RWPE2 (cell line): Measurements from ENCODE around the gene ELL.

ENCODE experiments used
- ATAC-seq: fragments of 200-7000 bp; cut with Tn5 transposase; 3 replicates; pipeline ENCODE4 v1.9.1; 2021; ENCODE audit warnings: low read depth
- DNase-seq: peaks from one replicate; pipeline ENCODE4 v3.0.0-alpha.2; 2020; ENCODE audit warnings: low spot score
- H3K27ac ChIP-seq: fragments of 450-650 bp; 2 replicates; pipeline ENCODE4 v1.5.1; 2017; ENCODE audit warnings: mild to moderate bottlenecking; ENCODE audit not compliant: poor library complexity, severe bottlenecking
- H3K27me3 ChIP-seq: fragments of 250-450 bp; sonication (Bioruptor Pico); 2 replicates; pipeline ENCODE4 v1.5.1; 2021; ENCODE audit warnings: mild to moderate bottlenecking, moderate library complexity; ENCODE audit not compliant: insufficient read depth, poor library complexity, severe bottlenecking
- H3K36me3 ChIP-seq: fragments of 250-450 bp; sonication (Bioruptor Pico); 2 replicates; pipeline ENCODE4 v1.5.1; 2020; ENCODE audit warnings: low read depth, mild to moderate bottlenecking, moderate library complexity
- H3K4me1 ChIP-seq: fragments of 250-450 bp; sonication (Bioruptor Pico); 2 replicates; pipeline ENCODE4 v1.5.1; 2021; ENCODE audit warnings: mild to moderate bottlenecking, moderate library complexity; ENCODE audit not compliant: insufficient read depth, poor library complexity, severe bottlenecking
- H3K4me3 ChIP-seq: fragments of 250-450 bp; sonication (Bioruptor Pico); 2 replicates; pipeline ENCODE4 v1.5.1; 2021; ENCODE audit warnings: mild to moderate bottlenecking, moderate library complexity; ENCODE audit not compliant: severe bottlenecking
- H3K9me3 ChIP-seq: fragments of 250-450 bp; sonication (Bioruptor Pico); 2 replicates; pipeline ENCODE4 v1.5.1; 2021; ENCODE audit warnings: mild to moderate bottlenecking, moderate library complexity; ENCODE audit not compliant: severe bottlenecking
- TF ChIP-seq, protein P1 (sequence below): fragments of 450-650 bp; IDR thresholded peaks from one replicate; pipeline ENCODE4 v1.5.1; 2017; ENCODE audit warnings: mild to moderate bottlenecking, moderate library complexity; ENCODE audit not compliant: poor library complexity, severe bottlenecking

Gene ELL

DNA sequence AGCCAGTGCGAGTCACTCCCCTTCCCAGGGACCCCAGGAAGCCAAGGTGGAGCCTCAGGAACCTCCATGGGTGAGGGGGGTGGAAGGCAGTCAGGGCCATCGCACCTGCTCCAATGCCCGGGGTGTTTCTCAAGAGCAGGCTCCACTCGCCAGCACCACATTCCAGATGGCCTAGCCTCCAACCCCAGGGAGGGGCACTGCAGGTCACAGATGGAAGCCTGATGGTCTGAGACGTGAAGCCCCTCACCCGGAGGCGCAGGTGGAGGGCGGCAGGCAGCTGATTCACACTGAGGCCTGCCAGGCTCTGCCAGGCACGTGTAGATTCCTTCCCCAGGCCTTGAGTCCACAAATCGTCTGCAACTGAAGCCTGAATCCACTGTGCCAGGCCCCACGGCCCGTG, 61.0 kb downstream of the ELL start:
- peaks cover 48% of the 10 kb centered on the region for H3K36me3 ChIP-seq
- peak; percentile 13; the same call in 1 of the 3 replicates for ATAC-seq

DNA sequence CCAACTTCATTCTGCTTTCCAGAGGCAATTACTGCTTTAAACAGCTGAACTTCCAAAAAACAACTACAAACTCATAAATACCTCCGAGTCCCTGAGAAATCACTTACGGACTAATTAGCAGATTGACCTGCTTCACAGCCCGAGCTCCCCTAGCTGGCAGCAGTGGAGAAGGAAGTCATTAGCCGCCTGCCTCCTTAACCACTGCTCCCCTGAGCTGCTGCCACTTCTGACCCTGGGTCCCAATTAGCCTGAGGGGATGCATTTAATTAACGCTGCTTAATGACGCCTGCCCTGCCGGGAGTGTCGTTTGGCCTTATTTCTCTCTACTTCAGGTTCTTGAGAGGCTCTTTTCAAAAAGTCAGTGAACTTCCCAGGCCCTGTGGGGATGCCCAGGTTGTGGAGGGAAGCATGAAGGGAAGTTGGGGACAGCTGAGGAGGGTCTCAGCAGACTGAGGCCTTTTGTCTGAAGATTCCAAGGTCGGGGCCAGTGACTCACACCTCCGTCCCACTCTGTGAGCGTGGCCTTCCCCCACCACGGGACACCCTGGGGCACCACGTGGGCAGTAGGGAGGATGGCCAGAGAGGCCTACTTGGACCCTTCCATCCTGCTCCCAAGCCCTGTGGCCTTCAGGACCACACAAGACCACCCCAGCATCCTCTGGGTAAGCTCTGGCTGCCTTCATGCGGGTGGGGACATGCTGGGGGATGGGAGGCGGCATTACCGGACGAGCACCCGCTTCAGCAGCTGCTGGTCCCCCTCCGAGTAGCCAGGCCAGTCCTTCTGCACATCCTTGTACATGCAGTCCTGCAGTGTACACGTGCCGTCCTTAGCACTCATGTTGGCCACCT, 64.2 kb downstream of the ELL start:
- DNase-seq (no peak), ATAC-seq (no peak)
- Histone ChIP-seq H3K9me3 (no peaks in the 10 kb centered on the region), H3K4me3 (no peak overlapping the region), H3K4me1 (peaks cover 22% of the 10 kb centered on the region), H3K36me3 (peaks cover 42% of the 10 kb centered on the region), H3K27ac (no peak overlapping the region), H3K27me3 (no peaks in the 10 kb centered on the region)
- TF ChIP-seq, protein P1, sequence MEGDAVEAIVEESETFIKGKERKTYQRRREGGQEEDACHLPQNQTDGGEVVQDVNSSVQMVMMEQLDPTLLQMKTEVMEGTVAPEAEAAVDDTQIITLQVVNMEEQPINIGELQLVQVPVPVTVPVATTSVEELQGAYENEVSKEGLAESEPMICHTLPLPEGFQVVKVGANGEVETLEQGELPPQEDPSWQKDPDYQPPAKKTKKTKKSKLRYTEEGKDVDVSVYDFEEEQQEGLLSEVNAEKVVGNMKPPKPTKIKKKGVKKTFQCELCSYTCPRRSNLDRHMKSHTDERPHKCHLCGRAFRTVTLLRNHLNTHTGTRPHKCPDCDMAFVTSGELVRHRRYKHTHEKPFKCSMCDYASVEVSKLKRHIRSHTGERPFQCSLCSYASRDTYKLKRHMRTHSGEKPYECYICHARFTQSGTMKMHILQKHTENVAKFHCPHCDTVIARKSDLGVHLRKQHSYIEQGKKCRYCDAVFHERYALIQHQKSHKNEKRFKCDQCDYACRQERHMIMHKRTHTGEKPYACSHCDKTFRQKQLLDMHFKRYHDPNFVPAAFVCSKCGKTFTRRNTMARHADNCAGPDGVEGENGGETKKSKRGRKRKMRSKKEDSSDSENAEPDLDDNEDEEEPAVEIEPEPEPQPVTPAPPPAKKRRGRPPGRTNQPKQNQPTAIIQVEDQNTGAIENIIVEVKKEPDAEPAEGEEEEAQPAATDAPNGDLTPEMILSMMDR, result no peak

More for the DNA sequence above, 61.0 kb downstream of the ELL start:
- no peak overlapping the region for H3K4me3 ChIP-seq
- H3K27ac ChIP-seq, result peak overlapping the region; percentile 87
- H3K27me3 ChIP-seq, result no peaks in the 10 kb centered on the region
- peaks cover 20% of the 10 kb centered on the region for H3K4me1 ChIP-seq
- H3K9me3 ChIP-seq, result no peaks in the 10 kb centered on the region
- DNase-seq, result no peak
- TF ChIP-seq, protein P1, result no peak

DNA sequence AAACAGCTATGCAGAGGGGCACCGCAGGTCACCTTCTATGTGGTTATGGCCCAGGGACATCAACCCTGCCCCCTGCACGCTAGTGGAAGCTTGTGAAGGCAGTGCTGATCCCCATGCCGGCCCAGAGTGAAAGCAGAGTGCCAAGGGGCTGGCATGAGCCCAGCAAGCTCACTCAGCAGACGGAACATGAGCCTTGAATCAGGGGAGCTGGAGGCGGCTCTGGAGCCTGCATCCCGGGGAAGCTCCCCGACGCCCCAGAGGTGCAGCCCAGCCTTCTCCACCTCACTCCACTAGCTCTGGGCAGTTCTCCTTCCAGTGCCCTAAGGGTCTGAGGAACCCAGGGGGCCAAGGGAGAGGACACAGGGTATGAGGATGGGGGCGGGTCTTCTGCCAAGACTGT, 64.9 kb downstream of the ELL start:
- Histone ChIP-seq H3K27ac (no peak overlapping the region), H3K4me1 (peaks cover 22% of the 10 kb centered on the region), H3K27me3 (no peaks in the 10 kb centered on the region), H3K36me3 (peaks cover 42% of the 10 kb centered on the region), H3K4me3 (no peak overlapping the region), H3K9me3 (no peaks in the 10 kb centered on the region)
- ATAC-seq (no peak), DNase-seq (no peak)
- TF ChIP-seq, protein P1, result no peak

DNA sequence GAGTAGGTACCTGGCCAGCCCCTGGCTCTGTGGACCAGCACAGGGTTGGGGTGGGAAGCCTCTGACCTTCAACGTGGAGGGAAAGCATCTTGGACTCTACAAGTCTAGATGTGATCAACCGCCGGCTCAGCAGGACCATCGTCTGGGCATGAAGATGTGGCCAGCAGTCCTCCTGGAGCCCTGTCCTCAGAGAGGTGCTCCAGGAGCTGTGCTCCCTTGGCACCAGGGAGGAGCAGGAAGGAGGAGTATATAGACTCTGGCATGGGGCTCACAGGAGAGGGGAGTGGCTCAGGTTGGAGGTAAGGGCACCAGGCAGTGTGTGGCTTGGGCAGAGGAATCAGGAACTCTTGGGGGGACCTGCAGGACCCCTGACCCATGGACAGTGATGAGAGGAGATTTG, 65.6 kb downstream of the ELL start:
- peaks cover 40% of the 10 kb centered on the region for H3K36me3 ChIP-seq
- ATAC-seq, result no peak

More for the DNA sequence above, 65.6 kb downstream of the ELL start:
- no peak for DNase-seq
- H3K4me1 ChIP-seq, result peaks cover 22% of the 10 kb centered on the region
- H3K27ac ChIP-seq, result no peak overlapping the region
- H3K4me3 ChIP-seq, result no peak overlapping the region
- no peaks in the 10 kb centered on the region for H3K9me3 ChIP-seq
- H3K27me3 ChIP-seq, result no peaks in the 10 kb centered on the region
- TF ChIP-seq, protein P1, result no peak
